Lung (tissue), 12 donors: ENCODE results near the gene SRPX. TPM values are rescaled to one million over a fixed set of nuclear protein-coding genes. Genes with fewer than 3 reads are reported as not detected.

ENCODE experiments used
- ATAC-seq: fragments of 200-7000 bp; cut with Tn5 transposase; one replicate; pipeline ENCODE4 v1.9.1; 2020; ENCODE audit warnings: moderate number of reproducible peaks; ENCODE audit not compliant: insufficient read depth, low FRiP score
- DNase-seq, 3 donors: peaks; one replicate each; pipeline ENCODE4 v3.0.0-alpha.2; 2013 to 2017
- H3K27ac ChIP-seq, 2 donors: one replicate each; pipeline ENCODE4 v1.5.1; 2013; ENCODE audit warnings: mild to moderate bottlenecking in 2 of 2, moderate library complexity in 2 of 2, control low read depth in 1 of 2, inconsistent platforms in 1 of 2, low read depth in 1 of 2, low read length in 1 of 2
- H3K27me3 ChIP-seq, 3 donors: one replicate each; pipeline ENCODE4 v1.5.1; 2013; ENCODE audit warnings: low read length in 2 of 3; ENCODE audit not compliant: control insufficient read depth in 3 of 3, insufficient read depth in 3 of 3
- H3K36me3 ChIP-seq, 4 donors: one replicate each; pipeline ENCODE4 v1.5.1; 2013; ENCODE audit warnings: low read length in 4 of 4, mild to moderate bottlenecking in 1 of 4, moderate library complexity in 1 of 4; ENCODE audit not compliant: control insufficient read depth in 4 of 4, insufficient read depth in 4 of 4
- H3K4me1 ChIP-seq, 5 donors: one replicate each; pipeline ENCODE4 v1.5.1; 2013; ENCODE audit warnings: low read length in 5 of 5, mild to moderate bottlenecking in 2 of 5, moderate library complexity in 1 of 5; ENCODE audit not compliant: control insufficient read depth in 5 of 5, insufficient read depth in 5 of 5
- H3K4me3 ChIP-seq: one replicate; pipeline ENCODE4 v1.5.1; 2013; ENCODE audit warnings: mild to moderate bottlenecking, control low read depth, moderate library complexity
- H3K9ac ChIP-seq, 2 donors: one replicate each; pipeline ENCODE4 v1.5.1; 2013; ENCODE audit warnings: low read length in 2 of 2, control low read depth in 1 of 2; ENCODE audit not compliant: insufficient read depth in 1 of 2
- H3K9me3 ChIP-seq, 4 donors: one replicate each; pipeline ENCODE4 v1.5.1; 2013; ENCODE audit warnings: low read length in 3 of 4, mild to moderate bottlenecking in 1 of 4, moderate library complexity in 1 of 4; ENCODE audit not compliant: control insufficient read depth in 4 of 4, insufficient read depth in 3 of 4
- polyA plus RNA-seq, 2 donors: library from polyadenylated mRNA; stranded (reverse); fragments of 200-250 nt; gene quantifications; one replicate each; pipeline ENCODE4 v1.2.1, GENCODE V29; 2013
- total RNA-seq, 2 donors: library from RNA; depleted of rRNA in 1 of 2; stranded (reverse); fragments of >200 nt in 1 of 2; gene quantifications; one replicate each; pipeline ENCODE4 v1.2.1, GENCODE V29; 2014 to 2021
- TF ChIP-seq, protein P1 (sequence below): IDR thresholded peaks from 2 replicates; pipeline ENCODE4 v1.5.1; 2012; ENCODE audit warnings: mild to moderate bottlenecking; ENCODE audit errors: control extremely low read depth, extremely low read depth
- donor health status: control.
- donor health status: control.
- donor health status: Bipolar disorder and iron deficiency.
- donor health status: healthy.
- donor health status: DM: yes; HTN: yes; CAD: no.

SRPX gene
- total and polyA plus RNA-seq, 4 donors = 43.4 to 71.0 (median 46.3) TPM

GRCh38 chrX:38099688-38100087 lies 121.0 kb downstream of the SRPX start:
- Histone ChIP-seq H3K4me1 (no peaks in the 10 kb centered on the region), H3K4me3 (no peak overlapping the region), H3K9ac (no peak overlapping the region), H3K27me3 (peaks cover 0 to 8% (median 0%) of the 10 kb centered on the region in 3 donors), H3K9me3 (peaks cover 0 to 4% (median 0%) of the 10 kb centered on the region in 4 donors), H3K36me3 (no peaks in the 10 kb centered on the region), H3K27ac (no peak overlapping the region)
- TF ChIP-seq, protein P1, sequence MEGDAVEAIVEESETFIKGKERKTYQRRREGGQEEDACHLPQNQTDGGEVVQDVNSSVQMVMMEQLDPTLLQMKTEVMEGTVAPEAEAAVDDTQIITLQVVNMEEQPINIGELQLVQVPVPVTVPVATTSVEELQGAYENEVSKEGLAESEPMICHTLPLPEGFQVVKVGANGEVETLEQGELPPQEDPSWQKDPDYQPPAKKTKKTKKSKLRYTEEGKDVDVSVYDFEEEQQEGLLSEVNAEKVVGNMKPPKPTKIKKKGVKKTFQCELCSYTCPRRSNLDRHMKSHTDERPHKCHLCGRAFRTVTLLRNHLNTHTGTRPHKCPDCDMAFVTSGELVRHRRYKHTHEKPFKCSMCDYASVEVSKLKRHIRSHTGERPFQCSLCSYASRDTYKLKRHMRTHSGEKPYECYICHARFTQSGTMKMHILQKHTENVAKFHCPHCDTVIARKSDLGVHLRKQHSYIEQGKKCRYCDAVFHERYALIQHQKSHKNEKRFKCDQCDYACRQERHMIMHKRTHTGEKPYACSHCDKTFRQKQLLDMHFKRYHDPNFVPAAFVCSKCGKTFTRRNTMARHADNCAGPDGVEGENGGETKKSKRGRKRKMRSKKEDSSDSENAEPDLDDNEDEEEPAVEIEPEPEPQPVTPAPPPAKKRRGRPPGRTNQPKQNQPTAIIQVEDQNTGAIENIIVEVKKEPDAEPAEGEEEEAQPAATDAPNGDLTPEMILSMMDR = no peak
- ATAC-seq (no peak), DNase-seq (no peak)

Other genes starting within 250 kb of the SRPX start
- 1 to 10 TPM in 1 of 2 donors, under 1 TPM in 1; 0.83 to 8.4 TPM for gene SYTL5, start 214.3 kb downstream of the SRPX start, total RNA-seq
- 1 to 10 TPM in 1 of 2 donors, under 1 TPM in 1; 0.98 to 2.0 TPM for gene SYTL5, start 214.3 kb downstream of the SRPX start, polyA plus RNA-seq
- 10 to 100 TPM; 28.0 to 60.2 TPM for gene RPGR, start 106.6 kb upstream of the SRPX start, total RNA-seq
- 10 to 100 TPM; 17.6 to 27.1 TPM for gene RPGR, start 106.6 kb upstream of the SRPX start, polyA plus RNA-seq
- 1 to 10 TPM; 1.2 to 1.7 TPM for gene OTC, start 131.7 kb upstream of the SRPX start, total RNA-seq
- gene OTC, start 131.7 kb upstream of the SRPX start, polyA plus RNA-seq = under 1 TPM; 0.40 to 0.91 TPM